ENCODE results near the gene COQ8A.

DNA sequence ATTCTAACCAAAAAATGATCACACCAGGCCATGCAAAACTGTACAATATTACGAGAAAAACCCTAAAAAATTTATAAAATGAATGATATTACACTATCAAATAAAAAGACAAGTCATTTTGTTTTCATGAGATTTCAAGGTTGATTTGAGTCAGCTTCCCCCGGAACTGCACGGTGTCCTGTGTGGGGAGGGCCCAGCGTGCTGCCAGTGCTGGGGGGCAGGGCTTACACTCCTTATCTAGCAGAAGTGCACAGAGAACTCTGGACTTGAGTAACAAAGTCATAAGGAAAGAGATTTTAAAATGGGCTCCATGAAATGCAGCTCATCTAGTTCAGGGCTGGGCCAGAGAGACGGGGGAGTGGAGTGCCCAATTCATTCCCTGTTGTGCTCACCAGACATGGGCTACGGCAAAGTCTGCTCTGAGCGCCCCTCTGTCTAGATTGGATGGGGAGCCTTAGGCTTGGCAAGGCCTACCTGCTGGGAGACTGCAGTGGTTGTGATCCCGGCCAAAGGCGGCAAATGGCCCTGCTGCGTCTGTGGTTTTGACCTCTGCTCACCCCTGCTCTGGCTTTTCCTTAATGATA, 50.1 kb downstream of the COQ8A start:
- TF ChIP-seq CTCF (IDR thresholded peaks at IDR 0.05): no peak
- no peak for TF ChIP-seq POLR2A (IDR thresholded peaks at IDR 0.05)
